GM21367 (cell line): ENCODE results near the gene HEXA.
"Not testable (repeated sequence)": the region's sequence is repeated elsewhere in the genome, so short reads cannot be mapped to it uniquely, and the experiment has no call there.

Experiments used
- ATAC-seq: cut with Tn5 transposase; IDR thresholded peaks from one replicate; pipeline ENCODE4 v1.9.1; 2021; ENCODE audit not compliant: unreplicated experiment

The HEXA gene

DNA sequence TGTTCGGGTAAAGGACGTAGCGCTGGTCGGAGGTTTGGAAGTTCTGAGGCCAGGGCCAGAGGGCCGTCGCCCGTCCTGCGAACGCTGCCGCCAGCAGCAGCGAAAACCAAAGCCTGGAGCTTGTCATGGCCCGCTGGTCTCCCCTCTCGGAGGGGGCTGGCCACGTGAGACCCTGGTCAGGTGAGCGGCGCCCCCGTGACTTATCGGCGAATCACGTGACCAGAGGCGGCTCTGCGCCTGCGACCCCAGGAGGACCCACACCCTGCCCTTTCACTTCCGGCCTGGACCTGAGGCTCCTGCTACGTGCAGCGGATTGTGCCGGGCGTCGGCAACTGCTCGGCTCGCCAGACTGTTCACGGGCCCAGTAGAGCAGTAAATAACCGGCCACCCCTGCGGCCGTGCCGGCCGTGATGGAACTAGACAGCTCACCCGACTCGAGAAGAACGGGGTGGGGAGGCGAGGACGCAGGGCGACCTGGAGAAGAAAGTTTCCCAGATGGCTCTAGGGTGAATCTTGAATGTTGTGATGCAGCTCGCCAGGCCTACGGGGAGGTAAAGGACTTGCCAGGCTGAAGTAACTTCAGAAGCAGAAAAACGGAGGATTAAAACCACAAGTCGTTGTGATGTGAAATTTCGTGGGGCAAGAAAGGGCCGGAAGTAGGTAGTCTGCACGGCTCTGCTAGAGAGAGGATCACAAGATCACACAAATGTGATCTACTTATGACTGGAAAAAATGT lies at the start of gene HEXA:
Gene HEXA (minus strand): TSS at position 169 of the 736 bp plus-strand sequence. CDS start 42 bp downstream, at position 127.
- peak; percentile 57 for ATAC-seq

DNA sequence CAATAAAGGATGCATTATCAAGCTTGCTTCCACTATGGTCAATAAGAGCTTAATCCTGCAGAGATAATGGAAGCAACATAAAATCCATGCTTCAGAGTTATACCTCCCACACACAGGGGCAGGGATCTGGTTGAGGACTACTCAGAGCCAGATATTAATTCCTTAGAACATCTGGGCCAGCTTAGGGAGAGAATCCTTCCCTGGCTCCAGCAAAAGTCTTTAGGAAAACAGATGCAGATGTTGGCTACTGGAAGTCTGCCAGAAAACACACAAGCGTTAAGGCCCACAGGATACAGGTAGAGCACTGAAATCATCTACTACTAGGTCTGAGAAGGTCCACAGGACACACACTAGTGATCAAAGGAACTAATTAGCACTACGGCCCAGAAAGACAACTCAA lies 47.4 kb upstream of the HEXA start:
- no peak for ATAC-seq

DNA sequence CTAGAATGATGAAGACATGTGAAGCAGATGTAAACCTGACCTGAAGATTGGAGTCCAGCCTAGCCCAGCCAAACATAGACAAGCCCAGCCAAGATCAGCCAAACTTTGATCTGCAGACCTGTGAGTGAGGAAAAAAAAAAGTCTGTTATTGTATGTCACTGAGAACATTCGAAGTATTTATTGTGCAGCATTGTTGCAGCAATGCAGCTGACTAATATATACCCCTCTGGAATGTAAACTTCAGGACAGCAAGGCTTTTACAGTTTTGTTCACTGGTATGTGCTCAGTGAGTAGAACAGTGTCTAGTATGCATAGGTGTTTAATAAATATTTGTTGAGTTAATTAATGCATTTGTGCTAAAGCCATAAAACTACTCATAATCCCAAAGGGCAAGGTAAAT lies 45.7 kb upstream of the HEXA start:
- no peak for ATAC-seq

DNA sequence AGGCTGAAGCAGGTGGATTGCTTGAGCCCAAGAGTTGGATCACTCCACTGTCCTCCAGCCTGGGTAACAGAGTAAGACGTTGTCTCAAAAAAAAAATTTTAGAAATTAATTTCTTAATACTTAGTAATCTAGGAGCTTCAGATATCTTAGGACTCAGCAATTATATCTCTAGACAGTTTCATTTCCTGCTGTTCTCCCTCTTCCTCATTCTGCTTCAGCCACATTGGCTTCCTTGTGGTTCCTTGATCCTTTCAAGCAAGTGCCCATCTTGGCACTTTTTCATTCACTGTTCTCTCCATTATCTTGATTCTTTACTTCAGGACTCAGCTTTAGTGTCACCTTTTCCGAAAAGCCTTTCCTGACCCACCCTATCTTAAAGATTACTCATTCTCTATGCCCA lies 44.8 kb upstream of the HEXA start:
- no peak for ATAC-seq

DNA sequence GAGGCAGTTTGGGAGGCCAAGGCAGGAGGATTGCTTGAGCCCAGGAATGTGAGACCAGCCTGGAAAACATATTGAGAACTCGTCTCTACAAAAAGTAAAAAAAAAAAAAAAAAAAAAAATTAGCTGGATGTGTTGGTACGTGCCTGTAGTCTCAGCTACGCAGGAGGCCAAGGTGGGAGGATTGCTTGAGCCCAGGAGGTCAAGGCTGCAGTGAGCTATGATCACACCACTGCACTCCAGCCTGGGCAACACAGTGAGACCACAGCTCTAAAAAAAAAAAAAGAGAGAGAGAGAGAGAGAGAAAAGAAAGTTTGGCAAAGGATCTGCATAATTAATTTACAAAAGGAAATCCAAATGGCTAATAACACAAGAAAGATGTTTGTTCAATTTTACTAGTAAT lies 44.0 kb upstream of the HEXA start:
- not testable (repeated sequence) for ATAC-seq

DNA sequence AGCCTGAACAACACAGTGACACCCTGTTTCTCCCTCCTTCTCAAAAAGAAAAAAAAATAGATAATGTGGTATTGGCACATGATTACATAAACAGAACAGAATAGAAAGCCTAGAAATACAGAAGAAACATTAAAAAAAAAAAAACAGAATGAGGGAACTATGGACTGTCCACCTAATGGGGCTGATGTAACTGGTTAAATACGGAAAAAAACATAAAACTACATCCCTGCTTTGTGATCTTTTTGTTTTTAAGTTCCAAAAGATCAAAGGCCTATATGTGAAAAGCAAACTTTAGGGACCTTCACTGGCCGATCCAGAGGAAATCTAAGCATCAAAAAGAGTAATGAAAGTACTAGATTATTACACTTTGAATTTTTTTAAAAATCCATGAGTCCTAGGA lies 39.5 kb upstream of the HEXA start:
- ATAC-seq, result no peak

DNA sequence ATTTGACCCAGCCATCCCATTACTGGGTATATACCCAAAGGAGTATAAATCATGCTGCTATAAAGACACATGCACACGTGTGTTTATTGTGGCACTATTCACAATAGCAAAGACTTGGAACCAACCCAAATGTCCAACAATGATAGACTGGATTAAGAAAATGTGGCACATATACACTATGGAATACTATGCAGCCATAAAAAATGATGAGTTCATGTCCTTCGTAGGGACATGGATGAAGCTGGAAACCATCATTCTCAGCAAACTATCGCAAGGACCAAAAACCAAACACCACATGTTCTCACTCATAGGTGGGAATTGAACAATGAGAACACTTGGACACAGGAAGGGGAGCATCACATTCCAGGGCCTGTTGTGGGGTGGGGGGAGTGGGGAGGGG lies 37.5 kb upstream of the HEXA start:
- not testable (repeated sequence) for ATAC-seq

DNA sequence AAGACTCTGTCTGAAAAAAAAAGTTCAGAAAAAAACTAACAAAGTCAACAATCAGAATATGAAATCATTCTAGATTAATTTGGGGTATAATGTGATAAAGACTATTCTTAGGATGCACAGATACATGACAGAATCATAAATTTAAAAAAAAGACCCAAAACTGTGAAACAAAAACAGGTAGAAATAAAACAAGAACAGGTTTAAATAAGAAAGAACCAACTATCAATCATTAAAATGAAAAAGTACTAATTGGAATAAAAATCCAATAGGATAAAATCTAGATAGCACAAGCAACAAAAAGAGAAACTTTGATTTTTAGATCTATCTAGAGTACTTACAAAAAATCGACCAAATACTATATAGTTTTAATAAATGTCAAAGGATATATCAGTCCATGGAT lies 35.7 kb upstream of the HEXA start:
- no peak for ATAC-seq

DNA sequence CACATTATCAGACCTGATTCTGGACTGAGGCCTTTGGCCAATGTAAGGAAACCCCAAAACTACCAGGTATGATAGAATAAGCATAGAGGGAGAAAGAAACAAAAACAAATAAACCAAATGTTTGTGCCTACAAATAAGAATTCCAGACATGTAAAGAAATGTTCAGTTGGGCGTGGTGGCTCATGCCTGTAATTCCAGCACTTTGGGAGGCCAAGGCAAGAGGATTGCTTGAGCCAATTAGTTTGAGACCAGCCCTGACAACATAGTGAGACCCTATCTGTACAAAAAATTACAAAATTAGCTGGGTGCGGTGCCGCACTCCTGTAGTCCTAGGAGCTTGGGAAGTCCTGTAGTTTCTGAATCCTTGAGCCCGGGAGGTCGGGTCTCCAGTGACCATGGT lies 35.3 kb upstream of the HEXA start:
- ATAC-seq, result no peak

DNA sequence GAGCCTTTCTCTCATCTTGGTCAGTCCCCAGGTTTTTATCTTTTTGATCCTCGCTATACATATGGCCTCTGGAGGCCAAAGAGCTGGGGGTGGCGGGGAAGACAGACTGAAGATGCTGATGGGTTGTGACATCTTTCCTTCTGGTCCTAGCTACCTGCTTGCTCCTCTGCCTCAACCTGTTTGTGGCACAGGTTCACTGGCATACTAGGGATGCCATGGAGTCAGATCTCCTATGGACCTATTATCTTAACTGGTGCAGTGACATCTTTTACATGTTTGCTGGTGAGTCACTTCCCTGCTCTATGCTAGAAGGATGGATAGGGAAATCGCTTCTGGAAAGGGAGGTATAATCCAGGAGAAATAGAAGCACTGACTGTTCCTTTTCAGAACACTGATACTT lies 31.1 kb upstream of the HEXA start:
- ATAC-seq, result no peak

DNA sequence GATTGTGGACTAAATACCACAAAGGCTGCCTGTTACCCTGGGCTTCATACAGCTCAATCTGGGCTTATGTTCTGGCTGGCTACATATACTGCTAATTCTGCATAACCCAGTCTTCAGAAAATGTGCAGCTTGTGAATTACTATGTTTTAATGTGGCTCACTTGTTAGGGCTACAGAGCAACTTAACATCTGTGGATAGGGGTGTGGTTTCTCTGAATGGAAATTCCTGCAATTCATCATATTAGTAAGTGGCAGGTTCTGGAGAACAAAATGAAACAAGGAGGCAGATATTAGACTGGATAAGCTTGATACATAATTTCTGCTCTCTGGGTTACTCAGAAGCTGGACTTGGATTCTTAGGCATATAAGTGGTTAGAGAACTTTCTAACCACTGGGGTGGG lies 29.0 kb upstream of the HEXA start:
- no peak for ATAC-seq

DNA sequence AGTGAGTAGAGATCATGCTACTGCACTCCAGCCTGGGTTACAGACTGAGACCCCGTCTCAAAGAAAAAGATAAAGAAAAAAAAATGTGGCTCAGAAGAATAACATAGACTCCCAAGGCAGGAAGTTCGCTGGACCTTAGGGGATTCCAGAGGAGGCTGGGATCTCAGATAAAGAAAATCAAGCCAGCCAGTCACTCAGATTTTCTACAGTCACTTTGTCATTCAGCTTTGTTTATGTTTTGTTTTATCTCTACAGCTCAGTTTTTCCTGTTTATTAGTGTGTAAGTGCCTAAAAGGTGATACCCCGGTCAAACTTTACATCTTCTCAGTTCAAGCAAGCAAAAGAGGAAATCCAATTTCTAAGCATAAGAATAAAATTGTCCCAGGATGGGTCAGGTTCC lies 28.5 kb upstream of the HEXA start:
- ATAC-seq, result no peak

DNA sequence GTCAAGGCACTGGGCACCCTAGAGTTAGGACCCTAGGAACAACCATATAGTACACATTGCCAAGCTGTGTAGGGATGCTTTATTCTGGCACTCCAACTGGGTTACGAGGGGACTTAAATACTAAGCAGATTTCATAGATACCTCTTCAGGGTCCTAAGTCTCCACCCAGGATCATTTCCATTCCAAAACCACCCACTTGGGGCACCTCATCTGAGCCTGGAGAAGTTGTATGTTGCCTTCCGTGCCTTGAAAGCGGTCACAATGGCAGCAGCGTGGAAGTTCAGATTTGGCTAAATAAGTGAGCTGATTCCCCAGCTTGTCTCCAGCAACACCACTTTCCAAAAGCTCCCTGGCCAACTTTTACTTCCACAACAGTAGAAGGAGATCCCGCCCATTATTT lies 26.9 kb upstream of the HEXA start:
- no peak for ATAC-seq

DNA sequence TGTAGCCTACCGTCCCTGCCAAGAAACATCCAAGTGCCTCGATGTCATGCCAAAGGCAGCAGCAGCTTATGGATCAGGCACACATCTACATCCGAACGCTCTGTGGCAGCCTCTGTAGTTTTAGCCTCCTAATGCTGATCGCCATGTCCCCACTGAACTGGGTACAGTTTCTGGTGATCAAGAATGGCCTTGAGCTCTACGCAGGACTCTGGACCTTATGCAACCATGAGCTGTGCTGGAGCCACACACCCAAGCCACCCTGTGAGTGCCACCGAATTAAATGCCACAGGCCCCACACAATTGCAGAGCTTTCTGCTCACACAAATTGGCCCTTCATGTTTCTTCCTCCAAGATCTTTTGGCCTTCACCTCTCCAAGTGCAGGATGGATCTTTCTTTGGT lies 22.8 kb upstream of the HEXA start:
- no peak for ATAC-seq

DNA sequence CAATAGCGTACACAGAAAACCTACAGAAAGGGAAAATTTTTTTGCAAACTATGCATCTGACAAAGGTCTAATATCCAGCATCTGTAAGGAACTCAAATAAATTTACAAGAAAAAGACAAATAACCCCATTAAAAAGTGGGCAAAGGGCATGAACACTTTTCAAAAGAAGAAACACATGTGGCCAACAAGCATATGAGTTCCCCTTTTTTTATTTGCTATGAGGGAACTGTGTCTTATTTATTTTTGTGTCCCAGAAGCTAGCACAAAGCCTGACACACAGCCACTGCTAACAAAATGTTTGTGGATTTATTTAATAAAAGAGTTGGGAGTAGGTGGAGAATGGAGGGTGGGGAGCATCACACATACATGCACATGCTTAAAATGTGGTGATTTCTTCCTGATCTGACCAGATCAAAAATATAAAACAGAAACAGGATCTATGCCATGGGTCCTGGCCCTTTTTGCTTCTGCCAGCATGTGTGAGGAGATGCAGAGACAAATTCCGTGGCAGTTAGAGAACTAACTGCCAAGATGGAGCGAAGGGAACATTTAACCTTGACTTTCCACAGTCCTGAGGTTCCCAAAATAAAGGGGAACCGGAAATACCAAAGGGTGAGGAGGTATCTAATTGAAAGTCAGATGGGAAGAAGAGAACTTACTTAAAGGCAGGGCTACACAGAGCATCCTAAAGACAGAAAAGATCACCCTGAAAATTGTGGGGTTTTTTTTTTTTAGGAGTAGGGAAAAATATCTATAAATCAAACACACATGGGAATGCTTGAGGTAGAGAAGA lies 22.2 kb upstream of the HEXA start, which contains the start of gene TMEM202:
Gene TMEM202 (plus strand): TSS at position 510 of the 793 bp plus-strand sequence. CDS start 22 bp downstream, at position 532.
- no peak for ATAC-seq

DNA sequence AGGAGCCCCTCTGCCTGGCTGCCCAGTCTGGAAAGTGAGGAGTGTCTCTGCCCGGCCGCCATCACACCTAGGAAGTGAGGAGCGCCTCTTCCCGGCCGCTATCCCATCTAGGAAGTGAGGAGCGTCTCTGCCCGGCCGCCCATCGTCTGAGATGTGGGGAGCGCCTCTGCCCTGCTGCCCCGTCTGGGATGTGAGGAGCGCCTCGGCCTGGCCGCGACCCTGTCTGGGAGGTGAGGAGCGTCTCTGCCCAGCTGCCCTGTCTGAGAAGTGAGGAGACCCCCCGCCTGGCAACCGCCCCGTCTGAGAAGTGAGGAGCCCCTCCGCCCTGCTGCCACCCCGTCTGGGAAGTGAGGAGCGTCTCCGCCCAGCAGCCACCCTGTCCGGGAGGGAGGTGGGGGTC lies 20.5 kb upstream of the HEXA start:
- not testable (repeated sequence) for ATAC-seq

DNA sequence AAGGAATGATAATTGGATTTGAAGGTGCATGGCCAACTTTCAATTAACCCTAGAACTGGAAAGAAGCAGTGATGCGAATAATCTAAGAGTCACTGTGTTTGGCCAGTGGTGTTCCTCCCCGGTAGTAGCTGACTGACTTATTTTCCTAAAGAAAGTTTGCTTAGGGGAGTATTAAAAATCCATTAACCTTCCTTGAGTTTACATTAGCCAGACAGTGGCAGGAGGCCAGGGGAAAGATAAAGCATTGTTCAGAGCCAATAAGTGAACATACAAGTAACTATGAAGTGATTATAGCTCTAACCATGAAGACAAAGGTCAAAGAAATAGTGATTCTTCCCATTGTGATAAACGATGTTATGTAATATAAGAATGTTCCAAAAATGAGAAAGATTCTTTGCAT lies 13.4 kb upstream of the HEXA start:
- ATAC-seq, result no peak

DNA sequence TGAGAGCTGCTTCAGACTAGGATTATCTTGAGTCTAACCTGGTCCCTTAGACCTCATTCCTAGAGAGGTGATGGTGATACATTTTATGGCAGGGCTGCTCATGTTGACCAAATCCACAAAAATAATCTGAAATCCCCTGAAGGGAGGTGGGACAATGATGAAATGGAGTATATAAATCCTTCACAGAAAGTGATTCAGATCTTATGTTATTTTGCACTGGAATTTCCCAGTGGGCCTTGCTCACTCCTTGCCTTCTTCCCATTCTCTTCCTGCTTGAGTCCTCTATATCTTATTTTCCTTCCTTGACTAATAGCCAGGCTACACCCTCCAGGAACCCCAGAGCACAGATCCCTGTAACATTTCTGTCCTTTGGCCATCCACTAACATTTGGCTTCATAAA lies 11.9 kb upstream of the HEXA start:
- ATAC-seq, result no peak

DNA sequence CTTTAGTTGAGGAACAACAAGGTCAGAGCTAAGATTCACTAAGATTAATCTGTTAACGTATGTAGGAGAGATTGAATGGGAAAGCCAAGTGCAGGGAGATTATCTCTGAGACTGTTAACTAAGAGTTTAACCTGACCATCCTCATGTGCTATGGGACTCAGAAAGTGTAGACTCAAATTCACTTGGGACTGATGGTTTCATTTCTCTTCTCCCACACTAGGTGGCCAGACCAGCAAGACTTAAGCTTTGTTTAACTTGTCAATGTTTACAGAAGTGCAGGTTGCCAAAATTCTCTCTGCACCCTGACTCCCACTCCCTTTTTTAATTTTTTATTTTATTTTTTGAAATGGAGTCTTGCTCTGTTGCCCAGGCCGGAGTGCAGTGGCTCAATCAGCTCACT lies 6.3 kb upstream of the HEXA start:
- no peak for ATAC-seq

DNA sequence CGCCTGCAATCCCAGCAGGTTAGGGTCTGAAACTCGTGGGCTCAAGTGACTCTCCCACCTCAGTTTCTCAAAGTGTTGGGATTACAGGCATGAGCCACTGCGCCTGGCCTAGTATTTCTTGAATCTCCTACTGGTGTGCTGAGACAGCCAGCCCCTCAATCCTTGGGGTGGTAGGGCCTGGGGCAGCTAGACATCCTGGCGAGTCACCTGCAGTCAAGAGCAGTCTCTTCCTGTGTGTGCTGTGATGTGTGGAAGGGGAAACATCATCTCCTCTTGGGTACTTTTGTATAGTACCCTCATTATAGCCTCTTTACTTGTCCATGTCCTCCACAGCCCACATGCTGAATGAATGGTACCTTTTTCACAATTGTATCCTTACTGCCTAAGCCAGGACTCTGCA lies 4.9 kb upstream of the HEXA start:
- ATAC-seq, result no peak

DNA sequence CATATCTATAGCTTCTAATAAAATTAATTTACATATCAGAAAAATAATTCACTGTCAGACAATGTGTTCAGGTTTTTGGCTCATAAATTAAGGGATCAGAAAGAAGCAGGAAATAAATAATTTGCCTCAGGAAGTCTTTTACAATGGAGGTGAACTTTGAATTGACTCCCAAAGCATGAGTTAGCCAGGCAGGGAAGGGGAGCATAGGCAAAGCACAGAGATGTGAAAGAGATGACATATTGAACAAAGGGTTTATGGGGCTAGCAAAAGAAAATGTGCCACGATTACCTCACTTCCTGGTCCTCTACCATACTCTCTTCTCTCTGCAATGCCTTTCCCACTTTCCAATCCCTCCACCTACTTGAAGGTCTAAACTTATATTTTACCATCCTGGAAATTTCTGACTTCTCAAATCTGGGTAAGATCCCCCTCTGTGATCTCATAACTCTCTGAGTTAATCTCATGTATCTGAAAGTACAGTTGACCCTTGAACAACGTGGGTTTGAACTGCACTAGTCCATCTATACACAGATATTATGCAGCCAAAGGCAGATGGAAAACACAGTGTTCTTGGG lies 4.1 kb upstream of the HEXA start:
- ATAC-seq, result no peak

DNA sequence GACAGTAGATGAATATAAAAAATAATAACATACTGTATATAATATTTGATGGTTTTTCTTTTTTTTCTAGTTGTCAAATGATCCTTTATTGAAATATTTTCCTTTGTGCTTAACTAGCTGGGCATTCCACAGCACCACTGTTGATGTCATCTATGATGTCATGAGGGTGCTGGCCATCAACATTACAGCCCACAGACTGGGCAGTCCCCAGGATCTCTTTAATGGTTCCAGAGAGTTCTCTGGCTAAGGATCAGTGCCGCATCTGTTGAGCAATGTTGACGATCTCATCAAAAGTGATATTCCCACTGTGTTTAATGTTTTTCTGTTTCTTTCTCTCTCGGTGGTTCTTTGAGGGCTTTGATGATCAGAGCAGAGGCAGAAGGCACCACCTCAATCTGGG lies 3.3 kb upstream of the HEXA start:
- ATAC-seq, result not testable (repeated sequence)
